ENCODE data around the gene INPP5J.

DNA sequence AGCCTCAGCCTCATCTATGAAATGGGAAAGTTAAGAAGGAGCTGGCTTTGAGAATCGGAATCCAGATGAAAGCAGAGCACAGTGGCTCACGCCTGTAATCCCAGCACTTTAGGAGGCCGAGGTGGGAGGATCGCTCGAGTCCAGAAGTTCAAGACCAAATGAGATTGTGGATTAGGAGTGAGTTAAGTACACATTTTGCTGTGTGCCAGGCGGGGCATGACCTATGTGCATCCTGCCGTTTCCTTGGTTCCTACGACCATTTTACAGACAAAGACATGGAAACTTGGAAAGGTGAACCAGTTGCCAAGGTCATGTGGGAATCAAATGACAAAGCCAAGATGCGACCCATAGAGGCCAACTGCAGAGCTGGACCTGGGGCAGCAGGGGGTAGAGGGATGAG is 13.4 kb downstream of the INPP5J start:
- TF ChIP-seq, protein P1, sequence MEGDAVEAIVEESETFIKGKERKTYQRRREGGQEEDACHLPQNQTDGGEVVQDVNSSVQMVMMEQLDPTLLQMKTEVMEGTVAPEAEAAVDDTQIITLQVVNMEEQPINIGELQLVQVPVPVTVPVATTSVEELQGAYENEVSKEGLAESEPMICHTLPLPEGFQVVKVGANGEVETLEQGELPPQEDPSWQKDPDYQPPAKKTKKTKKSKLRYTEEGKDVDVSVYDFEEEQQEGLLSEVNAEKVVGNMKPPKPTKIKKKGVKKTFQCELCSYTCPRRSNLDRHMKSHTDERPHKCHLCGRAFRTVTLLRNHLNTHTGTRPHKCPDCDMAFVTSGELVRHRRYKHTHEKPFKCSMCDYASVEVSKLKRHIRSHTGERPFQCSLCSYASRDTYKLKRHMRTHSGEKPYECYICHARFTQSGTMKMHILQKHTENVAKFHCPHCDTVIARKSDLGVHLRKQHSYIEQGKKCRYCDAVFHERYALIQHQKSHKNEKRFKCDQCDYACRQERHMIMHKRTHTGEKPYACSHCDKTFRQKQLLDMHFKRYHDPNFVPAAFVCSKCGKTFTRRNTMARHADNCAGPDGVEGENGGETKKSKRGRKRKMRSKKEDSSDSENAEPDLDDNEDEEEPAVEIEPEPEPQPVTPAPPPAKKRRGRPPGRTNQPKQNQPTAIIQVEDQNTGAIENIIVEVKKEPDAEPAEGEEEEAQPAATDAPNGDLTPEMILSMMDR (IDR thresholded peaks at IDR 0.05) = no peak
- no peak for TF ChIP-seq EP300 (IDR thresholded peaks at IDR 0.05)

All from sigmoid colon (tissue), 4 donors.